Gastroesophageal sphincter (tissue), 3 donors: Measurements from ENCODE around the gene FRAT2.
"Not testable (repeated sequence)": the region's sequence is repeated elsewhere in the genome, so short reads cannot be mapped to it uniquely, and the experiment has no call there.

Source experiments
- EP300 ChIP-seq: sonication (generic); formaldehyde crosslinking; IDR thresholded peaks from one replicate; pipeline ENCODE4 v1.6.1; 2017; ENCODE audit warnings: antibody characterized with exemption, mild to moderate bottlenecking
- POLR2A ChIP-seq, 2 donors: fragments of 450-650 bp; IDR thresholded peaks; one replicate each; pipeline ENCODE4 v1.6.1; 2017; ENCODE audit warnings: antibody characterized with exemption in 2 of 2, mild to moderate bottlenecking in 2 of 2, moderate library complexity in 1 of 2
- POLR2AphosphoS5 ChIP-seq: sonication (generic); formaldehyde crosslinking; IDR thresholded peaks from one replicate; pipeline ENCODE4 v1.6.1; 2017; ENCODE audit warnings: antibody characterized with exemption
- TF ChIP-seq, protein P1 (sequence below), 4 experiments: fragments of 200-600 bp in 2 of 4; fragments of 450-650 bp in 2 of 4; sonication (generic) in 1 of 4; IDR thresholded peaks; one replicate each; pipeline ENCODE4 v1.5.1; 2017 to 2019; ENCODE audit warnings: antibody characterized with exemption in 4 of 4, mild to moderate bottlenecking in 2 of 4, moderate library complexity in 2 of 4

DNA sequence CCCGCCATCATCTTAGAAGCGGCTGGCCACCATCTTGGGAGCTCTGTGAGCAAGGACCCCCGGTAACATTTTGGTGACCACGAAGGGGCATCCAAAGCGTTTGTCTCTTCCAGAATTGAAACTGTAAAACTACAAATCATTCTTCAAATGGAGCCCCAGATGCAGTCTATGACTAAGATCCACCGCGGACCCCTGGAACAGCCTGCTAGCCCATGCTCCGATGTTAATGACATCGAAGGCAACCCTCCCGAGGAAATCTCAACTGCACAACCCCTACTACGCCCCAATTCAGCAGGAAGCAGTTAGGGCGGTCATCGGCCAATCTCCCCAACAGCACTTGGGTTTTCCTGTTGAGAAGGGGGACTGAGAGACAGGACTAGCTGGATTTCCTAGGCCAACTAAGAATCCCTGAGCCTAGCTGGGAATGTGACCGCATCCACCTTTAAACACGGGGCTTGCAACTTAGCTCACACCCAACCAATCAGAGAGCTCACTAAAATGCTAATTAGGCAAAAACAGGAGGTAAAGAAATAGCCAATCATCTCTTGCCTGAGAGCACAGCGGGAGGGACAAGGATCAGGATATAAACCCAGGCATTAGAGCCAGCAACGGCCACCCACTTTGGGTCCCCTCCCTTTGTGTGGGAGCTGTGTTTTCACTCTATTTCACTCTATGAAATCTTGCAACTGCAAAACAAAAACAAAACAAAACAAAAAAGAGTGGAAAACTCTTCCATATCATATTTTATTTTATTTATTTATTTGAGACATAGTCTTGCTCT, 43.8 kb downstream of the FRAT2 start:
- TF ChIP-seq, protein P1, sequence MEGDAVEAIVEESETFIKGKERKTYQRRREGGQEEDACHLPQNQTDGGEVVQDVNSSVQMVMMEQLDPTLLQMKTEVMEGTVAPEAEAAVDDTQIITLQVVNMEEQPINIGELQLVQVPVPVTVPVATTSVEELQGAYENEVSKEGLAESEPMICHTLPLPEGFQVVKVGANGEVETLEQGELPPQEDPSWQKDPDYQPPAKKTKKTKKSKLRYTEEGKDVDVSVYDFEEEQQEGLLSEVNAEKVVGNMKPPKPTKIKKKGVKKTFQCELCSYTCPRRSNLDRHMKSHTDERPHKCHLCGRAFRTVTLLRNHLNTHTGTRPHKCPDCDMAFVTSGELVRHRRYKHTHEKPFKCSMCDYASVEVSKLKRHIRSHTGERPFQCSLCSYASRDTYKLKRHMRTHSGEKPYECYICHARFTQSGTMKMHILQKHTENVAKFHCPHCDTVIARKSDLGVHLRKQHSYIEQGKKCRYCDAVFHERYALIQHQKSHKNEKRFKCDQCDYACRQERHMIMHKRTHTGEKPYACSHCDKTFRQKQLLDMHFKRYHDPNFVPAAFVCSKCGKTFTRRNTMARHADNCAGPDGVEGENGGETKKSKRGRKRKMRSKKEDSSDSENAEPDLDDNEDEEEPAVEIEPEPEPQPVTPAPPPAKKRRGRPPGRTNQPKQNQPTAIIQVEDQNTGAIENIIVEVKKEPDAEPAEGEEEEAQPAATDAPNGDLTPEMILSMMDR (IDR thresholded peaks at IDR 0.05), result not testable (repeated sequence)
- TF ChIP-seq POLR2A (IDR thresholded peaks at IDR 0.05); POLR2AphosphoS5; EP300: not testable (repeated sequence)
